Cardiac muscle cell (in vitro differentiated cells and primary cell): ENCODE data around the gene SLC43A1. TPM values are rescaled to one million over a fixed set of nuclear protein-coding genes. Genes with fewer than 3 reads are reported as not detected.

Source experiments
- DNase-seq, 2 donors: peaks; one replicate each; pipeline versions ENCODE4 v3.0.0 to v3.0.0-alpha.2; 2010 to 2017; ENCODE audit warnings: low read depth in 1 of 2, low spot score in 1 of 2
- H3K27ac ChIP-seq: fragments of 200-600 bp; sonication (generic); 2 replicates; pipeline ENCODE4 v1.5.1; 2016
- H3K27me3 ChIP-seq: fragments of 200-600 bp; sonication (generic); 2 replicates; pipeline ENCODE4 v1.6.0; 2016; ENCODE audit warnings: control low read depth
- H3K36me3 ChIP-seq: fragments of 200-600 bp; sonication (generic); 2 replicates; pipeline ENCODE4 v1.5.1; 2016; ENCODE audit warnings: control low read depth
- H3K4me1 ChIP-seq: fragments of 200-600 bp; sonication (generic); 2 replicates; pipeline ENCODE4 v1.8.1; 2017; ENCODE audit warnings: low read depth, mild to moderate bottlenecking, mixed run types
- H3K4me3 ChIP-seq: fragments of 200-600 bp; sonication (generic); 2 replicates; pipeline ENCODE4 v1.5.1; 2016; ENCODE audit warnings: mild to moderate bottlenecking
- H3K9me3 ChIP-seq: fragments of 200-600 bp; sonication (generic); 2 replicates; pipeline ENCODE4 v1.5.1; 2017; ENCODE audit warnings: low read depth, mild to moderate bottlenecking, control low read depth
- CTCF ChIP-seq: IDR thresholded peaks from 2 replicates; pipeline ENCODE4 v1.5.1; 2012; ENCODE audit warnings: low read depth, mild to moderate bottlenecking, low read length
- polyA plus RNA-seq: library from polyadenylated mRNA; unstranded; fragments of >200 nt; fragmentation: Nextera tagmentation; extraction: Ambion mirVana; gene quantifications from 2 replicates; pipeline ENCODE4 v1.2.1, GENCODE V29; 2016
- total RNA-seq: library from RNA; depleted of rRNA; stranded (reverse); fragments of >200 nt; gene quantifications from 2 replicates; pipeline ENCODE4 v1.2.3, GENCODE V29; 2016

SLC43A1 gene
- total and polyA plus RNA-seq, 2 experiments from 2014 or later: 11.2 to 24.6 TPM

- Histone ChIP-seq H3K36me3 (no peaks in the 10 kb centered on the region), H3K4me3 (peak overlapping the region; percentile 41), H3K27ac (no peak overlapping the region), H3K9me3 (no peaks in the 10 kb centered on the region), H3K27me3 (peaks cover 18% of the 10 kb centered on the region), H3K4me1 (no peaks in the 10 kb centered on the region)
- peak; percentile 78 for TF ChIP-seq CTCF
- peak; percentile 62 to 74 for DNase-seq
Observed at GRCh38 chr11:57482782-57483561, 32.5 kb downstream of the SLC43A1 start.

GRCh38 chr11:57481915-57482781 lies 33.4 kb downstream of the SLC43A1 start:
- H3K27me3 ChIP-seq: peaks cover 22% of the 10 kb centered on the region
- no peak overlapping the region for H3K27ac ChIP-seq
- H3K4me3 ChIP-seq: peak overlapping the region; percentile 41
- H3K9me3 ChIP-seq: no peaks in the 10 kb centered on the region
- no peaks in the 10 kb centered on the region for H3K36me3 ChIP-seq
- no peak for DNase-seq
- TF ChIP-seq CTCF: no peak
- no peaks in the 10 kb centered on the region for H3K4me1 ChIP-seq

- H3K27me3 ChIP-seq: peaks cover 31% of the 10 kb centered on the region
- no peak overlapping the region for H3K4me3 ChIP-seq
- no peak for TF ChIP-seq CTCF
- no peak overlapping the region for H3K27ac ChIP-seq
- H3K4me1 ChIP-seq: no peaks in the 10 kb centered on the region
- H3K36me3 ChIP-seq: no peaks in the 10 kb centered on the region
- no peaks in the 10 kb centered on the region for H3K9me3 ChIP-seq
- DNase-seq: no peak
Observed at GRCh38 chr11:57481315-57481714, 34.2 kb downstream of the SLC43A1 start.

GRCh38 chr11:57480409-57481137 lies 34.9 kb downstream of the SLC43A1 start:
- H3K27me3 ChIP-seq: peaks cover 38% of the 10 kb centered on the region

More at GRCh38 chr11:57480409-57481137, 34.9 kb downstream of the SLC43A1 start:
- Histone ChIP-seq H3K27ac (no peak overlapping the region), H3K4me1 (no peaks in the 10 kb centered on the region), H3K36me3 (no peaks in the 10 kb centered on the region), H3K9me3 (no peaks in the 10 kb centered on the region), H3K4me3 (no peak overlapping the region)
- peak; percentile 61 to 67 for DNase-seq
- peak; percentile 87 for TF ChIP-seq CTCF
